A549 treated with AZD9567 at 1 μM for 4 hours (cell line): Measurements from ENCODE around the gene ACE. TPM values are rescaled to one million over a fixed set of nuclear protein-coding genes. Genes with fewer than 3 reads are reported as not detected.

Experiments
- total RNA-seq: library from RNA; stranded (reverse); fragments of 200-300 nt; extraction: Qiagen RNA extraction; gene quantifications from 5 replicates; pipeline ENCODE4 v1.2.3, GENCODE V29; 2022; ENCODE audit not compliant: insufficient read depth

Gene ACE
- 0.89 to 2.8 TPM (median 1.9 TPM) in 5 replicates for total RNA-seq

GRCh38 chr17:63476854-63477479 lies at the start of gene ACE:
ACE (plus strand) TSS chr17:63477061; CDS start chr17:63477095, 34 bp downstream.

GRCh38 chr17:63445954-63446752 lies 30.7 kb upstream of the ACE start, which contains the start of gene CYB561:
CYB561 (minus strand) TSS chr17:63446306; CDS start chr17:63437547, 8,759 bp downstream.

GRCh38 chr17:63523253-63523855 lies 46.5 kb downstream of the ACE start, which contains the start of gene KCNH6:
KCNH6 (plus strand) TSS chr17:63523358; CDS start chr17:63523414, 56 bp downstream.

Other genes with a start within 250 kb of the ACE start
- gene CYB561, start 30.8 kb upstream of the ACE start, total RNA-seq: 22.8 to 29.6 TPM (median 28.4 TPM) in 5 replicates
- gene KCNH6, start 46.3 kb downstream of the ACE start, total RNA-seq: 0.02 TPM in 1 of 5 replicates, not detected in the others
- gene DCAF7, start 73.4 kb downstream of the ACE start, total RNA-seq: 51.0 to 66.7 TPM (median 60.5 TPM) in 5 replicates
- 37.1 to 51.0 TPM (median 50.0 TPM) in 5 replicates for gene TACO1, start 123.8 kb downstream of the ACE start, total RNA-seq
- gene MAP3K3, start 145.4 kb downstream of the ACE start, total RNA-seq: 16.6 to 20.8 TPM (median 19.7 TPM) in 5 replicates
- 6.7 to 13.6 TPM (median 11.1 TPM) in 5 replicates for gene LIMD2, start 223.1 kb downstream of the ACE start, total RNA-seq